Measurements from ENCODE around the gene DENND6B.

- TF ChIP-seq CTCF (IDR thresholded peaks at IDR 0.05) (no peak), POLR2A (IDR thresholded peaks at IDR 0.05) (no peak)
Observed at GRCh38 chr22:50311606-50312351, 15.0 kb downstream of the DENND6B start.
